Measurements from ENCODE around the gene NDOR1. TPM values are rescaled to one million over a fixed set of nuclear protein-coding genes. Genes with fewer than 3 reads are reported as not detected.
"Not testable (repeated sequence)": the region's sequence is repeated elsewhere in the genome, so short reads cannot be mapped to it uniquely, and the experiment has no call there.

The NDOR1 gene
- total RNA-seq, 4 donors from 2014 or later: 14.3 to 47.5 (median 22.0) TPM

DNA sequence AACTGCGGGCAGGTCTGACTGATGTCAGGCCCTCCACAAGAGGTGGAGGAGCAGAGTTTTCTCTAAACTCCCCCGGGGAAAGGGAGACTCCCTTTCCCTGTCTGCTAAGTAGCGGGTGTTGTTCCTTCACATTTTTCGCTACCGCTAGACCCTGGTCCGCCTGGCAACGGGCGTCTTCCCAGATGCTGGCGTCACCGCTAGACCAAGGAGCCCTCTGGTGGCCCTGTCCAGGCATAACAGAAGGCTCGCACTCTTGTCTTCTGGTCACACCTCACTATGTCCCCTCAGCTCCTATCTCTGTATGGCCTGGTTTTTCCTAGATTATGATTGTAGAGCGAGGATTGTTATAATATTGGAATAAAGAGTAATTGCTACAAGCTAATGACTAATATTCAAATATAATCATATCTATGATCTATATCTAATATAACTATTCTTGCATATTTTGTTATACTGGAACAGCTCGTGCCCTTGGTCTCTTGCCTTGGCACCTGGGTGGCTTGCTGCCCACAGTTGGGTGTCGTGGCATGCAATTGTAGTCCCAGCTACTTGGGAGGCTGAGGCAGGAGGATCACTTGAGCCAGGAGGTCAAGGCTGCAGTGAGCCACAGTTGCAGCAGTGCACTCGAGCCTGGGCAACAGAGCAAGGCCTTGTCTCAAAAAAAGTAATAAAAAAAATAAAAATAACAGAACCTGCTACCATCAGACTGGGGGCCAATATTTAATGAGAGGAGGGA lies 56.8 kb downstream of the NDOR1 start:
- H3K4me1 ChIP-seq; DNase-seq; H3K27ac ChIP-seq; intact Hi-C loops (cut with DNase I; ENCODE audit: low total_unique reads); in situ Hi-C loops (cut with MboI; ENCODE audit: low pct_ligation_motif_present in 1 of 4, low pct_unique_long_range_greater_than_20kb in 1 of 4, low sequenced_read_pairs in 3 of 4); H3K27me3 ChIP-seq; H3K9me3 ChIP-seq; H3K4me3 ChIP-seq: not testable (repeated sequence)
- peaks cover 0 to 29% (median 8%) of the 10 kb centered on the region in 4 donors for H3K36me3 ChIP-seq
- WGBS, 2 donors (ENCODE audit: low coverage in 1 of 2): 46 to 87% methylated on average over 3 to 10 of the region's 15 CpGs
- TF ChIP-seq, protein P1, sequence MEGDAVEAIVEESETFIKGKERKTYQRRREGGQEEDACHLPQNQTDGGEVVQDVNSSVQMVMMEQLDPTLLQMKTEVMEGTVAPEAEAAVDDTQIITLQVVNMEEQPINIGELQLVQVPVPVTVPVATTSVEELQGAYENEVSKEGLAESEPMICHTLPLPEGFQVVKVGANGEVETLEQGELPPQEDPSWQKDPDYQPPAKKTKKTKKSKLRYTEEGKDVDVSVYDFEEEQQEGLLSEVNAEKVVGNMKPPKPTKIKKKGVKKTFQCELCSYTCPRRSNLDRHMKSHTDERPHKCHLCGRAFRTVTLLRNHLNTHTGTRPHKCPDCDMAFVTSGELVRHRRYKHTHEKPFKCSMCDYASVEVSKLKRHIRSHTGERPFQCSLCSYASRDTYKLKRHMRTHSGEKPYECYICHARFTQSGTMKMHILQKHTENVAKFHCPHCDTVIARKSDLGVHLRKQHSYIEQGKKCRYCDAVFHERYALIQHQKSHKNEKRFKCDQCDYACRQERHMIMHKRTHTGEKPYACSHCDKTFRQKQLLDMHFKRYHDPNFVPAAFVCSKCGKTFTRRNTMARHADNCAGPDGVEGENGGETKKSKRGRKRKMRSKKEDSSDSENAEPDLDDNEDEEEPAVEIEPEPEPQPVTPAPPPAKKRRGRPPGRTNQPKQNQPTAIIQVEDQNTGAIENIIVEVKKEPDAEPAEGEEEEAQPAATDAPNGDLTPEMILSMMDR (IDR thresholded peaks at IDR 0.05): peak; percentile 36 to 64 (median 54)

DNA sequence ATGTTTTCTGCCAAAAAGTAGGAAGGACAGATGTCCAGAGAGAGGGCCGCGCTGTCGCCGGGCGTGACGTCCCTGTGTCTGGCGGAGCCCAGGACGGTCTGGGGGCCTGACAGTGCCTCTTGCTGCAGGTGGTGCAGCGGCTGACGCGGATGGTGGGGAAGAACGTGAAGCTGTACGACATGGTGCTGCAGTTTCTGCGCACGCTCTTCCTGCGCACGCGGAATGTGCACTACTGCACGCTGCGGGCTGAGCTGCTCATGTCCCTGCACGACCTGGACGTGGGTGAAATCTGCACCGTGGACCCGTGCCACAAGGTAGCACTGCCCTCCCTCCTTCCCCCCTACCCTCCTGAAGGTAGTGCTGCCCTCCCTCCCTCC lies 57.4 kb downstream of the NDOR1 start:
- intact Hi-C loops (cut with DNase I; ENCODE audit: low total_unique reads) (no loop called here), in situ Hi-C loops (cut with MboI; ENCODE audit: low pct_ligation_motif_present in 1 of 4, low pct_unique_long_range_greater_than_20kb in 1 of 4, low sequenced_read_pairs in 3 of 4) (no loop called here)
- Histone ChIP-seq H3K27me3 (no peaks in the 10 kb centered on the region), H3K36me3 (peaks cover 0 to 34% (median 8%) of the 10 kb centered on the region in 4 donors), H3K4me1 (peaks cover 0 to 3% (median 2%) of the 10 kb centered on the region in 4 donors), H3K4me3 (no peak overlapping the region), H3K27ac (no peak overlapping the region), H3K9me3 (no peaks in the 10 kb centered on the region)
- TF ChIP-seq POLR2AphosphoS5 (IDR thresholded peaks at IDR 0.05) (no peak), POLR2A (IDR thresholded peaks at IDR 0.05) (no peak), EP300 (IDR thresholded peaks at IDR 0.05; ENCODE audit: low read depth) (no peak)
- TF ChIP-seq, protein P1 (IDR thresholded peaks at IDR 0.05): no peak
- 89% methylated on average over 16 to 24 of the region's 24 CpGs for WGBS, 2 donors (ENCODE audit: low coverage in 1 of 2)
- no peak for DNase-seq

GRCh38 chr9:137263506-137263905 lies 58.0 kb downstream of the NDOR1 start:
- no peak overlapping the region for H3K4me3 ChIP-seq
- DNase-seq: no peak
- peaks cover under 1 to 9% (median 8%) of the 10 kb centered on the region in 4 donors for H3K4me1 ChIP-seq
- intact Hi-C loops (cut with DNase I; ENCODE audit: low total_unique reads): no loop called here
- H3K9me3 ChIP-seq: no peaks in the 10 kb centered on the region
- 83% methylated on average over 10 of the region's 10 CpGs; no CpG with 5 or more reads in 1 of the 2 donors for WGBS, 2 donors (ENCODE audit: low coverage in 1 of 2)
- peaks cover 0 to 35% (median 8%) of the 10 kb centered on the region in 4 donors for H3K36me3 ChIP-seq
- no peak overlapping the region for H3K27ac ChIP-seq
- in situ Hi-C loops (cut with MboI; ENCODE audit: low pct_ligation_motif_present in 1 of 4, low pct_unique_long_range_greater_than_20kb in 1 of 4, low sequenced_read_pairs in 3 of 4): no loop called here
- H3K27me3 ChIP-seq: no peaks in the 10 kb centered on the region
- TF ChIP-seq, protein P1 (IDR thresholded peaks at IDR 0.05): no peak
- TF ChIP-seq POLR2A (IDR thresholded peaks at IDR 0.05) (no peak), POLR2AphosphoS5 (IDR thresholded peaks at IDR 0.05) (no peak), EP300 (IDR thresholded peaks at IDR 0.05; ENCODE audit: low read depth) (no peak)

- Histone ChIP-seq H3K27ac (no peak overlapping the region), H3K27me3 (no peaks in the 10 kb centered on the region), H3K4me1 (peaks cover 6 to 15% (median 14%) of the 10 kb centered on the region in 4 donors), H3K36me3 (peaks cover 0 to 31% (median 8%) of the 10 kb centered on the region in 4 donors), H3K9me3 (no peaks in the 10 kb centered on the region), H3K4me3 (no peak overlapping the region)
- WGBS, 2 donors (ENCODE audit: low coverage in 1 of 2): 94 to 98% methylated on average over 9 to 22 of the region's 22 CpGs
- intact Hi-C loops (cut with DNase I; ENCODE audit: low total_unique reads): no loop called here
- no peak for TF ChIP-seq POLR2AphosphoS5 (IDR thresholded peaks at IDR 0.05)
- TF ChIP-seq, protein P1 (IDR thresholded peaks at IDR 0.05): no peak
- no peak for TF ChIP-seq EP300 (IDR thresholded peaks at IDR 0.05; ENCODE audit: low read depth)
- TF ChIP-seq POLR2A (IDR thresholded peaks at IDR 0.05): no peak
- no peak for DNase-seq
- in situ Hi-C loops (cut with MboI; ENCODE audit: low pct_ligation_motif_present in 1 of 4, low pct_unique_long_range_greater_than_20kb in 1 of 4, low sequenced_read_pairs in 3 of 4): no loop called here
Measured at GRCh38 chr9:137264067-137264466, 58.6 kb downstream of the NDOR1 start.

Measured in transverse colon (tissue), 4 donors.